GM12874 (cell line): Measurements from ENCODE around the gene SPAG16.

Experiments used
- TF ChIP-seq, protein P1 (sequence below): IDR thresholded peaks from 2 replicates; pipeline ENCODE4 v1.5.1; 2011; ENCODE audit warnings: low read depth, mild to moderate bottlenecking, control low read depth, low read length, moderate library complexity; ENCODE audit not compliant: insufficient read depth

SPAG16 gene

DNA sequence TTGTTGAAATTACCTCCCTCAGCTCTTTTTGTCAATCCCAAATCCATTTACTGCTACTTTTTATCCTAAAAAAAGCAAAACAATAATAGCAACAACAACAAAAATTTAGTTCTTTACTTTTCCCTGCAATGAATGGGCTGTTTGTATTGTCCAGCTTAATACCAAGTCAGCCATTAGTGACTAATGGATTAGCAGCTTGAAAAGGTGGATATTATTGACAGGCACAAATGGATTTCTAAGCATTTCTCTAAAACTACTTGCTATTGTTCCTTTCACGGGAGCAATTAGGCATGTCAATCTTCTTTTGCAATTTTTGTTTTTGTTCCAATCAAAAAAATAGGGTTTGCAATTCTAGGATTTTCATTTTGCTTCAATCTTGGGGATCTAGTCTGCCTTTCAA is 32.1 kb upstream of the SPAG16 start:
- TF ChIP-seq, protein P1, sequence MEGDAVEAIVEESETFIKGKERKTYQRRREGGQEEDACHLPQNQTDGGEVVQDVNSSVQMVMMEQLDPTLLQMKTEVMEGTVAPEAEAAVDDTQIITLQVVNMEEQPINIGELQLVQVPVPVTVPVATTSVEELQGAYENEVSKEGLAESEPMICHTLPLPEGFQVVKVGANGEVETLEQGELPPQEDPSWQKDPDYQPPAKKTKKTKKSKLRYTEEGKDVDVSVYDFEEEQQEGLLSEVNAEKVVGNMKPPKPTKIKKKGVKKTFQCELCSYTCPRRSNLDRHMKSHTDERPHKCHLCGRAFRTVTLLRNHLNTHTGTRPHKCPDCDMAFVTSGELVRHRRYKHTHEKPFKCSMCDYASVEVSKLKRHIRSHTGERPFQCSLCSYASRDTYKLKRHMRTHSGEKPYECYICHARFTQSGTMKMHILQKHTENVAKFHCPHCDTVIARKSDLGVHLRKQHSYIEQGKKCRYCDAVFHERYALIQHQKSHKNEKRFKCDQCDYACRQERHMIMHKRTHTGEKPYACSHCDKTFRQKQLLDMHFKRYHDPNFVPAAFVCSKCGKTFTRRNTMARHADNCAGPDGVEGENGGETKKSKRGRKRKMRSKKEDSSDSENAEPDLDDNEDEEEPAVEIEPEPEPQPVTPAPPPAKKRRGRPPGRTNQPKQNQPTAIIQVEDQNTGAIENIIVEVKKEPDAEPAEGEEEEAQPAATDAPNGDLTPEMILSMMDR = no peak

DNA sequence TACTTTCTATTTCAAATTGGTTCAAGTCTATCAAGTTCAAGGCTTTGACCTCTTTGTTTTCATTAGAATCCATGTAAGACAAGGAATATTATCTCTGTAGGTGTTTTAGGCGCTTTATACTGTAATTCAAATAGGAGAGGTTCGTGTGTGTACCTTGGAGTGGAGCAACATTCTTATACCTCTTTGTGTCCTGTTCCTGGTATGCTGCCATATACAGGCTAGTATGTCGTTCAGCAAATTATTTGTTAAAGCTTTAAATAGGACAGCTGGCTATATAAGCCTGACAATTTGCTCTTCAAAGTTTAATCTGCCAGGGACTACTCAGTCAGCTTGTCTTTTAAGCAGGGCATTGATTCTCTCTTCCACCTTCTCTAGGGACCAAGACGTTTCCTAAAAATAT is 31.1 kb upstream of the SPAG16 start:
- TF ChIP-seq, protein P1 = no peak

DNA sequence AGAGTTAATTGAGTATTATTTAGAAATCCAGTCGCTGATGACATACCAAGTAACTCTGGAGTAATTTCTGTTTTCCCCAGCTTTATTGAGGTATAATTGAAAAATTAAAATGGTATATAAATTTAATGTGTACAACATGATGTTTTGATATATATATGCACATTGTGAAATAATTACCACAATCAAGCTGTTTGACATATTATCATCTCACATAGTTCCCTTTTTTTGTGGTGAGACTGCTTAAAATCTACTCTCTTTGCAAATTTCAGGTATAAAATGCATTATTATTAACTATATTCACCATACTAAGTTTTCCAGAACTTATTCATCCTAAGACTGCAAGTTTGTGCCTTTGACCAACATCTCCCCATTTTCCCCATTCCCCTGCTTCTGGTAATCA is 25.0 kb upstream of the SPAG16 start:
- TF ChIP-seq, protein P1 = no peak

DNA sequence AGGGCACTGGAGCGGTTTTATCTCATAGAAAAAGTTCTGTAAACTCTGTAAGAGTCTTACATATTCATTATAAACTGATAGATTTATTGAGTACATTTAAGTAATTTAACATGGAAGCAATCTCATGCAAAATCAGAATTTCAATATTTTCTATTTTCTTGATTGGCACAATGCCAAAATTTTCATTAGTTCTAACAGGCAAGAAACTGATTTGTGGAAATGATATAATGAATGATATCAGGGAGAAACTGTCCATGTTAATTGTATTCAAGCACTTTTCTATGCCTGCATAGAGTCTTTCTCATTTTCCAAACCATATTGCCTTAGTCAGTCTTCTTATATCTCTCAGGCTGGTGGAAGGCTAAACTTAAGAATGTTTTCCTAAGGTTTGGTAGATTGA is 23.0 kb upstream of the SPAG16 start:
- TF ChIP-seq, protein P1 = no peak

DNA sequence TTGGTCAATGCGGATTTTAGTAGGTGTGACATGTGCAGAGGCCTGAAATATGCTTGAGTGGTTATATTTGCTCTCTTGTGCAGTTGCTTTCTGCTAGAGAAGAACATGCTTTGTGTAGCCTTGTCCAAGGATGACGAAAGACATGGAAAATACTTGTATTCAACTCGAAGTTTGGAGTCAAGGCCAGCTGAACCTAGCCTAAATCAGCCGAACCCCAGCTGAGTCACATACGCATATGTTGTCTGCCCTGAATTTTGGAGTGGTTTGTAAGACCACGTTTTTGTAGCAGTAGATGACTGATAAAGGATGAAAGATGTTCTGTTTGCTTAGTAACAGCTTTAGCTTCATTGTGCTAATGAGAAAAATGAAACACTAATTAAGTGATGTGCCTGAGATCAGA is 22.5 kb upstream of the SPAG16 start:
- TF ChIP-seq, protein P1 = no peak

DNA sequence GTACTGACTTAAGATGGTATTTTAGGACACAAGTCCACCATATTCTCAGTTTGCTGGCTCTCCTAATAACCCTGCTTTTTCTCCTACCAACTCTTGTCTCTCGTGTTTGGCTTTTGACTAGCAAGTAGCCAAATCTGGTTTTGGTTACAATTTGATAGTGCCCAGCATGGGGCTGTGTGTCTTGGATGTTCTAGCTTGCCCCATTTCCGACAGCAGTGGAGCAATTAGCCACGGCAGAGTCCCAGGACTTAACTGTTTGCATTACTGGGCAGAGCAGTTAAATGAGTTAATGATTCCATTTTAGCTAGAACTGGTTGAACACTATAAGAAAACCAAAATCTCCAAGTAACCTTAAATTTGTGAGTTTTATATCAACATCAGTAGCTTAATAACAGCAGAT is 18.6 kb upstream of the SPAG16 start:
- TF ChIP-seq, protein P1 = no peak

DNA sequence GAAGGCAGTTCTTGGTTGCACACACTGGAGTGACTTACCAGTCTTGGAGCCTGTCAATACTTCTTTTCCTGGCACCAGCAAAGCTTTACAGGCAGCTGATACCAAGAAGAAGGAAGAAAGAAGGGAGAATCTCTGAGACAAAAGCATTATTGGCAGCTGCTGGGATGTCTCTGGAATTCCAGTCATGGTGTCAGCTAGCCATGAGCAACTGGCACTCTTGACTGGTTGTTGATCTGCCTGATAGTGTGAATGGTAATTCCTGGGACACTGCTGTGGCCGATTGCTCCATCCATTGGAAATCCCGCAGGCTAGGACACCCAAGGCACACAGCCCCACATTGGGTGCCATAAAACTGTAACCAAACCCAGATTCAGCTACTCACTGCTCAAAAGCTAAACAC is 17.8 kb upstream of the SPAG16 start:
- TF ChIP-seq, protein P1 = no peak

DNA sequence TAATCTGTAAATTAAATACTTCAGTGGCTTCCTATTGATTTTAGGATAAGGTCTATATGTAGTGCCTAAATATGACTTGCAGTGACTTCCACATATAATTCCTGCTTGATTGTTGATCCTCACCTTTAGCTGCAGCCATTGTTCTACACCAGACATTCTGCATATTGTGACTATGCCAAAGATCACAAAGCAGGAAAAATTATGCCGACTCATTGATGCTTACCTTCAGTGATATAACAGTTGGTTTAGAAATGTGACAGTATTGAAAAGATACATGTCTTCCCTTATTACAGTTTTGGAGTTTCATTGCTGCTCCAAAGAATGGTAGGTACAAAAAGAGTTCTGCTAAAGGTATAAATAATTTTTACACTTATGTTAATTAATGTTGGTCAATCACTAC is 12.3 kb upstream of the SPAG16 start:
- TF ChIP-seq, protein P1 = no peak
